ENCODE results near the gene KRTAP5-7.

The KRTAP5-7 gene

DNA sequence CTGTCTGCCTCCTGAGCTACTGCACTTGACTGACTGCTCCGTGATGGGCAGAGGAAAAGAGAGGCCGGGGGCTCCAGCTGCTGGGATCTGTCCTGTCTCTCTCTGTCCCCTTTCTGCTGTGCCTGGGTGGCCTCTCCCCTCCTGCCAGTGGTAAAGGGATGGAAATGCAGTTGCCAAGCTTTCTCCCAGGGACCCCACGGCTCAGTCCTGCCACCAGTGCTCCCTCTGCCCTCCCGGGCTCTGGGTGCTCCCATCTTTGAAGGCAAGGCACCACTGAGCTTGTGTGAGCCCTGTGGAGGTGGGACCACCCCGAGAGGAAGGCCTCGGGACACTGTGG, 42.0 kb upstream of the KRTAP5-7 start:
- TF ChIP-seq, protein P1, sequence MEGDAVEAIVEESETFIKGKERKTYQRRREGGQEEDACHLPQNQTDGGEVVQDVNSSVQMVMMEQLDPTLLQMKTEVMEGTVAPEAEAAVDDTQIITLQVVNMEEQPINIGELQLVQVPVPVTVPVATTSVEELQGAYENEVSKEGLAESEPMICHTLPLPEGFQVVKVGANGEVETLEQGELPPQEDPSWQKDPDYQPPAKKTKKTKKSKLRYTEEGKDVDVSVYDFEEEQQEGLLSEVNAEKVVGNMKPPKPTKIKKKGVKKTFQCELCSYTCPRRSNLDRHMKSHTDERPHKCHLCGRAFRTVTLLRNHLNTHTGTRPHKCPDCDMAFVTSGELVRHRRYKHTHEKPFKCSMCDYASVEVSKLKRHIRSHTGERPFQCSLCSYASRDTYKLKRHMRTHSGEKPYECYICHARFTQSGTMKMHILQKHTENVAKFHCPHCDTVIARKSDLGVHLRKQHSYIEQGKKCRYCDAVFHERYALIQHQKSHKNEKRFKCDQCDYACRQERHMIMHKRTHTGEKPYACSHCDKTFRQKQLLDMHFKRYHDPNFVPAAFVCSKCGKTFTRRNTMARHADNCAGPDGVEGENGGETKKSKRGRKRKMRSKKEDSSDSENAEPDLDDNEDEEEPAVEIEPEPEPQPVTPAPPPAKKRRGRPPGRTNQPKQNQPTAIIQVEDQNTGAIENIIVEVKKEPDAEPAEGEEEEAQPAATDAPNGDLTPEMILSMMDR (IDR thresholded peaks at IDR 0.05; ENCODE audit: low read depth, low read length), result no peak
- TF ChIP-seq EZH2phosphoT487 (IDR thresholded peaks at IDR 0.05; ENCODE audit: low read depth), result no peak
- no peaks in the 10 kb centered on the region for H3K27me3 ChIP-seq (ENCODE audit: low read depth, low read length)
- no peak overlapping the region for H3K4me3 ChIP-seq (ENCODE audit: low read length)
- no peak overlapping the region for H2AFZ ChIP-seq (ENCODE audit: low read depth, low read length)
- H3K79me2 ChIP-seq (ENCODE audit: low read length), result no peaks in the 10 kb centered on the region
- no peaks in the 10 kb centered on the region for H3K9me3 ChIP-seq (ENCODE audit: insufficient read depth, low read length)
- peaks cover 12% of the 10 kb centered on the region for H3K4me1 ChIP-seq (ENCODE audit: low read length)
- 0 out of 2 replicates have a peak, but pooled peaks cover 7% of the 10 kb centered on the region for H4K20me1 ChIP-seq (ENCODE audit: insufficient read depth, low read length)
- no peak overlapping the region for H3K4me2 ChIP-seq (ENCODE audit: low read length)
- H3K36me3 ChIP-seq (replicated peaks; ENCODE audit: low read depth, low read length), result peaks cover 47% of the 10 kb centered on the region
- H3K27ac ChIP-seq (ENCODE audit: low read length), result no peak overlapping the region
- H3K9ac ChIP-seq (ENCODE audit: low read length), result no peak overlapping the region

- H3K79me2 ChIP-seq (ENCODE audit: low read length), result no peaks in the 10 kb centered on the region
- H3K9ac ChIP-seq (ENCODE audit: low read length), result no peak overlapping the region
- 0 out of 2 replicates have a peak, but pooled peaks cover 7% of the 10 kb centered on the region for H4K20me1 ChIP-seq (ENCODE audit: insufficient read depth, low read length)
- no peak for TF ChIP-seq EZH2phosphoT487 (IDR thresholded peaks at IDR 0.05; ENCODE audit: low read depth)
- TF ChIP-seq, protein P1 (IDR thresholded peaks at IDR 0.05; ENCODE audit: low read depth, low read length), result no peak
- H3K4me2 ChIP-seq (ENCODE audit: low read length), result no peak overlapping the region
- no peaks in the 10 kb centered on the region for H3K27me3 ChIP-seq (ENCODE audit: low read depth, low read length)
- no peak overlapping the region for H2AFZ ChIP-seq (ENCODE audit: low read depth, low read length)
- H3K27ac ChIP-seq (ENCODE audit: low read length), result no peak overlapping the region
- no peak overlapping the region for H3K4me3 ChIP-seq (ENCODE audit: low read length)
- H3K4me1 ChIP-seq (ENCODE audit: low read length), result peaks cover 12% of the 10 kb centered on the region
- H3K9me3 ChIP-seq (ENCODE audit: insufficient read depth, low read length), result no peaks in the 10 kb centered on the region
- H3K36me3 ChIP-seq (replicated peaks; ENCODE audit: low read depth, low read length), result peaks cover 48% of the 10 kb centered on the region
Measured at GRCh38 chr11:71485466-71485865, 41.6 kb upstream of the KRTAP5-7 start.

DNA sequence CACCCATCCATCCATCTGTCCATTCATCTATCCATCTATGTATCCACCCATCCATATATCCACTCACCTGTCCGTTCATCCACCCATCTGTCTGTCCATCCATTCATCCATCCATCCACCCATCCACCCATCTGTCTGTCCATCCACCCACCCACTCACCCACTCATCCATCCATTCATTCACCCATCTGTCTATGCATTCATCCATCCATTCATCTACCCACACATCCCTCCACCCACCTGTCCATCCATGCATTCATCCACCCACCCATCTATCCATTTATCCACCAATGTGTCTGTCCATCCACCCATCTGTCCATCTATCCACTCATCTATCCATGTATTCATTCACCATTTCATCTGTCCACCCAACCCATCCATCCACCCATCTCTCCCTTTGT, 40.7 kb upstream of the KRTAP5-7 start:
- Histone ChIP-seq H3K36me3 (replicated peaks; ENCODE audit: low read depth, low read length) (peaks cover 47% of the 10 kb centered on the region), H3K4me2 (ENCODE audit: low read length) (no peak overlapping the region), H3K9me3 (ENCODE audit: insufficient read depth, low read length) (no peaks in the 10 kb centered on the region), H3K27ac (ENCODE audit: low read length) (no peak overlapping the region), H3K27me3 (ENCODE audit: low read depth, low read length) (no peaks in the 10 kb centered on the region), H3K4me3 (ENCODE audit: low read length) (no peak overlapping the region), H2AFZ (ENCODE audit: low read depth, low read length) (no peak overlapping the region), H4K20me1 (ENCODE audit: insufficient read depth, low read length) (0 out of 2 replicates have a peak, but pooled peaks cover 7% of the 10 kb centered on the region), H3K9ac (ENCODE audit: low read length) (no peak overlapping the region), H3K79me2 (ENCODE audit: low read length) (no peaks in the 10 kb centered on the region), H3K4me1 (ENCODE audit: low read length) (peaks cover 12% of the 10 kb centered on the region)
- no peak for TF ChIP-seq EZH2phosphoT487 (IDR thresholded peaks at IDR 0.05; ENCODE audit: low read depth)
- TF ChIP-seq, protein P1 (IDR thresholded peaks at IDR 0.05; ENCODE audit: low read depth, low read length), result no peak

- TF ChIP-seq EZH2phosphoT487 (IDR thresholded peaks at IDR 0.05; ENCODE audit: low read depth), result no peak
- Histone ChIP-seq H3K79me2 (ENCODE audit: low read length) (no peaks in the 10 kb centered on the region), H3K36me3 (replicated peaks; ENCODE audit: low read depth, low read length) (peaks cover 40% of the 10 kb centered on the region), H3K9ac (ENCODE audit: low read length) (no peak overlapping the region), H3K27me3 (ENCODE audit: low read depth, low read length) (no peaks in the 10 kb centered on the region), H4K20me1 (ENCODE audit: insufficient read depth, low read length) (0 out of 2 replicates have a peak, but pooled peaks cover 2% of the 10 kb centered on the region), H3K27ac (ENCODE audit: low read length) (no peak overlapping the region), H3K4me3 (ENCODE audit: low read length) (no peak overlapping the region), H2AFZ (ENCODE audit: low read depth, low read length) (no peak overlapping the region), H3K4me1 (ENCODE audit: low read length) (peaks cover 12% of the 10 kb centered on the region), H3K9me3 (ENCODE audit: insufficient read depth, low read length) (no peaks in the 10 kb centered on the region), H3K4me2 (ENCODE audit: low read length) (peak overlapping the region; percentile 46)
Measured at GRCh38 chr11:71488681-71489270, 38.3 kb upstream of the KRTAP5-7 start.
